NCI-H2081 treated with DMSO at 0.1 percent for 48 hours (cell line): ENCODE data around the gene IFT43.

ENCODE experiments used
- DNase-seq: peaks from one replicate; lab custom pipeline; 2025; lab: John Stamatoyannopoulos, UW

The IFT43 gene

GRCh38 chr14:76015668-76016067 is 30.1 kb downstream of the IFT43 start:
- no peak for DNase-seq

GRCh38 chr14:76019676-76020075 is 34.1 kb downstream of the IFT43 start:
- DNase-seq: no peak

DNA sequence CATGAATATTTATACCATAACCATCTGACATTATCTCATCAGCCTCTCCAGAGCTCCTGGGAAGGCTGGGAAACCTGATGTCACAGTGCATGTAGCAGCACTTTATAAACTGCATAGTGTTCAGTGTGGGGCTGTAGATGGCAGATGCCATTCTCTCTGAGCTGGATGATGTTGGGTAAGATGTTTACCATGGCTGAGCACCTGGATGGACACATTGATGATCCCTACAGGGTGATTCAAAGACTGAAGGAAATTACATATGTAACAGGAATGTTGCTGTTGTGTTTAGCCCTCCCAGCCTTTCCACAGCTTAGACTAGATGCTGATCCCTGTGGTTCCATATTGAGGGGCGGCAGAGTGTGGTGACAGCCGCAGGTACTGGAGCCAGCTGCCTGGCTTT is 37.4 kb downstream of the IFT43 start:
- DNase-seq: no peak

- no peak for DNase-seq
These were observed 38.2 kb downstream of the IFT43 start for GRCh38 chr14:76023757-76024156.

- no peak for DNase-seq
These were observed 38.8 kb downstream of the IFT43 start for GRCh38 chr14:76024211-76024907.

GRCh38 chr14:76034566-76034965 is 49.0 kb downstream of the IFT43 start:
- no peak for DNase-seq

GRCh38 chr14:76040704-76041103 is 55.1 kb downstream of the IFT43 start:
- DNase-seq: no peak

DNA sequence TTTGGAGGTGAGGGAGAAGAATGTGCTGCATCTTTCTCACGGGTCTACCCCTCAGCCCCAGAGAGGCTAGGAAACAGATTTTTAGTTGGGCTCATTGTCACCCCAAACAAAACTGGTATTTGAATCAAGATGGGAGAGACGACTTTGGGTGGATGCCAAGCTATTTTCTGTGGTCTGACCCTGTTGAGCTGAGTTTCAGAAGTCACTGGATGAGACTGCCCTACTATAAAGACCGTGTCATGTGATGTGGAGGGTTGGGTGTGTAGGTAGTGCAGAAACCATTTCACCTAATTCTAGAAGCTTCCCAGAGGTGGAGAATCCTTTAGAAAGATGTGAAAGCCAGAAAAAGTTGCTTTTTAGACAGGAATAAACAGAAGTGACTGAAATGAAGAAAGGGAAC is 60.2 kb downstream of the IFT43 start:
- DNase-seq: no peak

DNA sequence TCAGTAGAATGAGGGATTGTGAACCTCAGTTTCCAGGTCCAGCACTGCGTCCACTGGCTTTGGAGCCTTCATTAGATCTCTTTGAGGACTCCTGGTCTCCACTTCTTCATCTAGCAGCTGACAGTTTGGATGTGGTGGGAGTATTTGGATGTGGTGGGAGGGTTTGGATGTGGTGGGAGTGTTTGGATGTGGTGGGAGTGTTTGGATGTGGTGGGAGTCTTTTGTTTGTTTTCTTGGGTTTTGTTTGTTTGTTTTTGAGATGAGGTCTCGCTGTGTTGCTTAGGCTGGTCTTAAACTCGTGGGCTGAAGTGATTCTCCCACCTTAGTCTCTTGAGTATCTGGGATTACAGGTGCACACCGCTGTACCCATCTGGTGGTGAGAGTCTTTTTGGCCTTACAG is 64.7 kb downstream of the IFT43 start:
- DNase-seq: no peak

DNA sequence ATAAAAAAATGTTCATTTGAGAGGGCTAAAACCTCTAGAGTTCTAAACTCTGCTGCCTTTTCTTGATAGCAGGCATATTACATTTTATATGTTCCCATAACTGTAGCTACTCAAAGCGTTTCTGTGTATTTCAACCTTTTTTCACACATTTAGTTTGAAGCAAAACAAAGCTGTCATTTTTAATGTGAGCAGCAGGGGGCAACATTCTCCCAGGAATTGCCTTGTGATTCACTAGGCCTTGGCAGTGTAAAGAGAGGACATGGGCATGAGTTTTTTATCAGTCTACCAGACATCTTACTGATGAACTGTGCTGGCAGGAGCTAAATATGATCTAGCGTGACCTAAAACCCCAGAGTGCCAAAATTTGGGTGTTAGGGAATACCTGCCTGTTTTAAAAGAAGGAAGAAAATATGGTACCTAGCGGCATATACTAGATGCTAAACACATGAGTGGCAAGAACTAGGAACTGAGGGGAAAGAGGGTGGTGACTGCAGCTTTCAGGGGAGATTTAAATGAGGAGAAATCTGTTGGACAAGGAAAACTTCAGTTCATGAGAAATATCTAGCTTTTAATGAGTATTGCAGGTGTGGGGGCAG is 65.3 kb downstream of the IFT43 start:
- no peak for DNase-seq

GRCh38 chr14:76051717-76052465 is 66.3 kb downstream of the IFT43 start:
- no peak for DNase-seq

GRCh38 chr14:76053572-76054355 is 68.2 kb downstream of the IFT43 start:
- no peak for DNase-seq

DNA sequence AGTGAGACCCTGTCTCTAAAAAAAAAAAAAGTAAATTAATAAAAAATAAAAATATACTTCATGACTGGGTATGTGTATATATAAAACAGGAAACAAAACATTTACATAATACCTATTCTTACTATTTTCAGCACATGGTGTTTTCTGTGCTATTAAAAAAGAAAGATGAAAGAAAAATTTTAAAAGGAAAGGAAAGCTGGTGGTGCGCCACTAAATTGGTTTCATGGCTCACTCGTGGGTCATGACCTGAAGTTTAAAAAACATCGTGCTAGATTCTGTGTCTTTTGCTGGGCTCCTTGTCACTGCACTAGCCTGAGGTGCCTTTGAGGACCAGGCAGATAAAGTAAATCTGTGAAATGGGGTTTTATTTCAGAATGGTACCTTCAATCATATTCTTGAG is 69.8 kb downstream of the IFT43 start:
- DNase-seq: no peak

DNA sequence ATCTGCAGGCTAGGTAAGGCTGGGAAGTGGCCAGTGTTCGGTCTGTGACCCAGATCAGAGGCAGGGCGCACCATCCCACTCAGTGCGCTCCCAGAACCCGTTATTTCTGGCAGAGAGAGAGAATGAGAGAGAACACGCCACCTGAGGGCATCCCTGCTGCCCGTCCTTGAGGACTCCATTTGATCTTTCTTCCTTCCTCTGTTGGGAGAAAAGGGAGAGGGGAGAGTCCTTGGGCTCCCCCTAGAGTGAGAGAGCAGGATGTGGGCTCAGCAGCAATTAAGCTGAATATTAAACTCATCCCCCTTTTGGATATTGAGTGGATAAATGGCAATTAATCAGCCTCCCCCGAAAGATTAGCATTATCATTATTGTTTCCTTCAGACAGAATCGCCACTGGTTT is 70.6 kb downstream of the IFT43 start:
- no peak for DNase-seq

DNA sequence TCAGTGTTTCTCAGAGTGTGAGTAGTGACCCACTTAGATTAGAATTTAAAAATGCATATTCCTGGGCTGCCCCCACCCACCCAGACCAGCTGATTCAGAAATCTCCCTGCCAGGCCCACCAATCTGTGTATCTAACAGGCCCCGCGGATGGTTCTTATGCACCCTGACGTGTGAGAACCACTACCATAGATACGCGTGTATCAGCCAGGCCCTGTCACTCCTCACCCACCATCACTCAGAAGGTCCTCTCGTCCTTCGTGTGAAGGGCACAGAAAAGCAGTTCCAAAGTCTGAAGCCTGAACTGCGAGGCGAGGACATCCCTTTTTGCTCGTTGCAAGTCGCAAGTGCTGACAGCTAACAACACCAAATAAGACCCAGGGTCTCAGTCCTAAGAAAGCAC is 72.4 kb downstream of the IFT43 start:
- DNase-seq: no peak

- no peak for DNase-seq
These were observed 77.8 kb downstream of the IFT43 start for GRCh38 chr14:76063327-76063726.

DNA sequence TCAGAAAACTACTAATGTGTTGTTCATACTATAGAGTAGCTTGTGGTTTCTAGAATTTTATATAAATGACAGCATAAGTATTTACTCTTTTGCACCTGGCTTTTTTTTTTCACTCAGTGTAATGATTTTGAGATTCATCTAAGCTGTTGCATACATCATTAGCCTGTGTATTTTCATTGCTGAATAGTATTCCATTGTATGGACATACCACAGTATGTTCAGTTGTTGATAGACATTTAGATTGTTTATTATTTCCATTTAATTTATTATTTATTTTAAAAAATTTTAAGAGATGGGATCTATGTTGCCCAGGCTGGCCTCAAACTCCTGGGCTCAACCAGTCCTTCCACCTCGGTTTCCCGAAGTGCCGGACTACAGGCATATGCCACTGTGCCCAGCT is 80.0 kb downstream of the IFT43 start:
- DNase-seq: no peak

GRCh38 chr14:76067536-76067935 is 82.0 kb downstream of the IFT43 start:
- no peak for DNase-seq

DNA sequence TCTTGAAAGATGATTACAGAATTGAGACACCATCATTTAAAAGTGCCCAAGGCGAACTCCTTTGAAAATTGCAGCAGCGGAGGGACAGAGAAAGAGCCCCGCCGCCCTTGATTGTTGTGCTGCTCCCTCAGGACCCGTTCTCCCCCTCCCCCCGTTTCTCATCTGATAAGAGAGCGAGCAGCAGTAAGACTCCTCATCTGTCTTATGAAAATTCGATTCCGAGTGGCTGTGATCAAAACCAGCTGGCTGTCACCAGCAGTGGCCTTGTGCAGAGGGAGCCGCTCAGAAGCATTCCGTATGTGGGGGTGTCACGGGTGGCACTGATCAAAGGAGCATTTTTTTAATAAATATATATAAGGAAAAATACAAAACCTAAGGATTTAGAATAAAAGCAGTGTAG is 88.2 kb downstream of the IFT43 start:
- DNase-seq: no peak

DNA sequence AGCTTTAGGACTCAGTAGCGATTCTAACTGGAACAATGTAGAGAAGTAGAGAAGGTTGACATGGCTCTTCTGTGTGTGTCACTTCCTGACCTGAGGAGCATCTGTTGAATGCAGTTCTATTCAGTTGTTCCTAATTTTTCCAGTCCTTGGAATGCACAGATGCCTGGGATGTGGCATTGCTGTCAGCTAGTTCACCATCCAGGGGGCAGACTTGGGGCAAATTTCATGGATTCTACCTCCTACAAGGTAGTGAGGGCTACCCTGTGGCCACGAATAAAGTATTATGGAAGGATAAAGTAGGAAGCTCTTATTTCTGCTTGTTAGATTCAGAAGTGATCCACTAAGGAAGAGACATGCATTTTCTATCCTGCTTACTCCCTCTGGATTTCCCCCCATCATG is 91.8 kb downstream of the IFT43 start:
- no peak for DNase-seq

DNA sequence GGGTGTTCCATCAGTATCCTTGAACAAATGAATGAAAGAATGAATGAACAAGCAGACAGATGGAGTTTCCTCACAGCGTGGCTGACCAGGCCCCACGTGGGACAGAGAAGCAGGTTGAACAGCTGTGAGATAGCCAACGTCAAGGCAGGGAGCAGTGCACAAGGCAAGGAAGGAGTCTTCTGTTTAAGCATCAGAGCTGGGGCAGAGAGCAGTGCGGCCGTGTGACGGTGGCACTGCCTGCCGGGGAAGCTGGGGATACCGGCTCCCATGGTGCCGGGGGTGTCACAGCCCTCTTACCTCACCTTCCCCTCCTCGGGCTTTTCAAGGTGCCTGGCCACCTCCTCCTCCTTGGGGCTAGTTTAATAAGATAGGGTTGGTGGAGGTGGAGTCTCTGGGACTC is 92.9 kb downstream of the IFT43 start:
- DNase-seq: no peak

DNA sequence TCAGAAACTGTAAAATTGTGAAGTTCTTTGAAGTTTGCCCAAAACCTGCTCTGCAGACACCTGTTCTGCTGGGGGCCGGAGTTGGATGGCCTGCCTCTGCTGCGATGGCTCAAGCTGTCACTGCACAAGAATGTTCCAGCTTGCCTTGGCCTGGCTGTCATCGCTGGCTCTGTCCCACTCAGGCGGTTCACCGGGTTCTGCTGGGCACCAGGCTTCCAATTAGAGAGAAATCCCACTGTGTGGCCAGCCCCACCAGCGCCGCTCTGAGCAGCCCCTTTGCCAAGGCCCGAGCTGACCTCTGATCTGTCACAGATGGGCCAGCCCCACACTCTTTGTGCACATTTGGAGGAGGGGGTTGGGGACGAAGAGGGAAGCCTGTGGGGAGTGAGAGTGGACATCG is 94.5 kb downstream of the IFT43 start:
- DNase-seq: no peak

GRCh38 chr14:76080471-76080870 is 94.9 kb downstream of the IFT43 start:
- no peak for DNase-seq
